Subcutaneous abdominal adipose tissue (tissue), 5 donors: ENCODE measurements around the gene MAPK12.
A peak's percentile ranks its signal among the peaks of the same experiment; 100 is the strongest.
"Not testable (repeated sequence)": the region's sequence is repeated elsewhere in the genome, so short reads cannot be mapped to it uniquely, and the experiment has no call there.

Experiments
- H3K27ac ChIP-seq: one replicate; pipeline ENCODE4 v1.7.0; 2013; ENCODE audit warnings: low read depth, mild to moderate bottlenecking, inconsistent platforms, low read length, moderate library complexity
- H3K27me3 ChIP-seq, 5 donors: one replicate each; pipeline ENCODE4 v1.7.0; 2013; ENCODE audit warnings: low read length in 5 of 5, inconsistent platforms in 1 of 5; ENCODE audit not compliant: control insufficient read depth in 5 of 5, insufficient read depth in 4 of 5
- H3K36me3 ChIP-seq, 5 donors: one replicate each; pipeline ENCODE4 v1.7.0; 2013; ENCODE audit warnings: low read length in 5 of 5; ENCODE audit not compliant: control insufficient read depth in 5 of 5, insufficient read depth in 5 of 5
- H3K4me1 ChIP-seq, 5 donors: one replicate each; pipeline ENCODE4 v1.7.0; 2013; ENCODE audit warnings: low read length in 5 of 5, mild to moderate bottlenecking in 3 of 5, moderate library complexity in 1 of 5; ENCODE audit not compliant: control insufficient read depth in 5 of 5, insufficient read depth in 5 of 5
- H3K4me3 ChIP-seq, 5 donors: one replicate each; pipeline ENCODE4 v1.7.0; 2013; ENCODE audit warnings: low read length in 5 of 5, low read depth in 1 of 5
- H3K9ac ChIP-seq, 5 donors: one replicate each; pipeline ENCODE4 v1.7.0; 2013; ENCODE audit warnings: low read length in 5 of 5, mild to moderate bottlenecking in 4 of 5, moderate library complexity in 3 of 5
- H3K9me3 ChIP-seq, 5 donors: one replicate each; pipeline ENCODE4 v1.7.0; 2013; ENCODE audit warnings: low read length in 5 of 5; ENCODE audit not compliant: control insufficient read depth in 5 of 5
- donor health status: healthy.
- donor health status: healthy.
- donor health status: healthy.
- donor health status: healthy.
- donor health status: healthy.

Gene MAPK12

GRCh38 chr22:50207383-50208140 is 53.9 kb downstream of the MAPK12 start:
- H3K27ac ChIP-seq = no peak overlapping the region
- no peaks in the 10 kb centered on the region for H3K9me3 ChIP-seq
- H3K4me3 ChIP-seq = no peak overlapping the region
- no peaks in the 10 kb centered on the region for H3K27me3 ChIP-seq
- H3K36me3 ChIP-seq = peaks cover 7 to 60% (median 48%) of the 10 kb centered on the region in 5 donors
- peaks cover 0 to 40% (median 27%) of the 10 kb centered on the region in 5 donors for H3K4me1 ChIP-seq
- H3K9ac ChIP-seq = no peak overlapping the region

- Histone ChIP-seq H3K27ac (no peak overlapping the region), H3K9me3 (no peaks in the 10 kb centered on the region), H3K4me1 (peaks cover 0 to 50% (median 37%) of the 10 kb centered on the region in 5 donors), H3K27me3 (no peaks in the 10 kb centered on the region), H3K4me3 (no peak overlapping the region), H3K36me3 (peaks cover 6 to 52% (median 43%) of the 10 kb centered on the region in 5 donors), H3K9ac (no peak overlapping the region)
These were observed 54.9 kb downstream of the MAPK12 start for GRCh38 chr22:50206599-50206998.

GRCh38 chr22:50205781-50206569 is 55.5 kb downstream of the MAPK12 start:
- H3K9ac ChIP-seq = peak overlapping the region in 1 of 5 donors; percentile 52
- H3K27me3 ChIP-seq = no peaks in the 10 kb centered on the region
- no peak overlapping the region for H3K27ac ChIP-seq
- H3K4me1 ChIP-seq = peaks cover 0 to 54% (median 40%) of the 10 kb centered on the region in 5 donors
- no peak overlapping the region for H3K4me3 ChIP-seq
- H3K36me3 ChIP-seq = peaks cover 6 to 47% (median 38%) of the 10 kb centered on the region in 5 donors
- H3K9me3 ChIP-seq = no peaks in the 10 kb centered on the region

GRCh38 chr22:50204998-50205397 is 56.5 kb downstream of the MAPK12 start:
- not testable (repeated sequence) for H3K4me3 ChIP-seq, H3K27me3 ChIP-seq, H3K27ac ChIP-seq, H3K9me3 ChIP-seq
- Histone ChIP-seq H3K4me1 (peaks cover 0 to 58% (median 45%) of the 10 kb centered on the region in 5 donors), H3K36me3 (peaks cover 6 to 37% (median 28%) of the 10 kb centered on the region in 5 donors), H3K9ac (peak overlapping the region in 2 of 5 donors; percentile 26 to 49)

- H3K9me3 ChIP-seq = no peaks in the 10 kb centered on the region
- no peak overlapping the region for H3K4me3 ChIP-seq
- peaks cover 6 to 35% (median 28%) of the 10 kb centered on the region in 5 donors for H3K36me3 ChIP-seq
- no peaks in the 10 kb centered on the region for H3K27me3 ChIP-seq
- H3K9ac ChIP-seq = peak overlapping the region in 2 of 5 donors; percentile 26 to 49
- no peak overlapping the region for H3K27ac ChIP-seq
- H3K4me1 ChIP-seq = peaks cover 0 to 63% (median 49%) of the 10 kb centered on the region in 5 donors
These were observed 56.9 kb downstream of the MAPK12 start for GRCh38 chr22:50204571-50204970.

GRCh38 chr22:50203288-50203687 is 58.2 kb downstream of the MAPK12 start:
- H3K9ac ChIP-seq = no peak overlapping the region
- H3K36me3 ChIP-seq = peaks cover 6 to 32% (median 18%) of the 10 kb centered on the region in 5 donors
- peaks cover 0 to 61% (median 50%) of the 10 kb centered on the region in 5 donors for H3K4me1 ChIP-seq
- no peak overlapping the region for H3K27ac ChIP-seq
- H3K27me3 ChIP-seq = no peaks in the 10 kb centered on the region
- H3K4me3 ChIP-seq = no peak overlapping the region
- H3K9me3 ChIP-seq = no peaks in the 10 kb centered on the region
